Measurements from ENCODE around the gene SMIM43. TPM values are rescaled to one million over a fixed set of nuclear protein-coding genes. Genes with fewer than 3 reads are reported as not detected.

Gene SMIM43
- total and polyA plus RNA-seq, 2 donors (not counting 1 experiment from before 2014, with no cell fraction given) = 0.83 to 2.5 TPM

- Histone ChIP-seq H3K27me3 (ENCODE audit: control insufficient read depth, insufficient read depth, low read length) (peaks cover 2% of the 10 kb centered on the region), H3K9ac (ENCODE audit: insufficient read depth, low read length) (no peak overlapping the region), H3K4me3 (replicated peaks in 1 of 4; ENCODE audit: control extremely low read depth in 1 of 4, insufficient read depth in 1 of 4, low read depth in 3 of 4, low read length in 4 of 4) (no peak overlapping the region), H3K36me3 (ENCODE audit: control insufficient read depth, insufficient read depth, low read length) (no peaks in the 10 kb centered on the region), H3K4me1 (ENCODE audit: control insufficient read depth, extremely low read depth, insufficient read depth, low read length) (no peaks in the 10 kb centered on the region), H3K79me2 (ENCODE audit: control insufficient read depth, insufficient read depth, low read length) (no peaks in the 10 kb centered on the region), H3K4me2 (ENCODE audit: extremely low read depth, insufficient read depth, low read length) (no peak overlapping the region), H3K27ac (ENCODE audit: insufficient read depth, low read length) (no peak overlapping the region), H3K9me3 (ENCODE audit: control insufficient read depth, insufficient read depth, low read depth, low read length) (no peaks in the 10 kb centered on the region), H2AFZ (ENCODE audit: low read length) (no peak overlapping the region), H4K20me1 (ENCODE audit: control insufficient read depth, extremely low read depth, insufficient read depth, low read length) (no peaks in the 10 kb centered on the region)
- no peak for TF ChIP-seq EZH2 (IDR thresholded peaks at IDR 0.05; ENCODE audit: low read length, missing control alignments)
- no peak for TF ChIP-seq CTCF (conservative IDR thresholded peaks at IDR 0.05 in 1 of 2, IDR thresholded peaks at IDR 0.05 in 1 of 2; ENCODE audit: low read depth in 1 of 2, low read length in 2 of 2)
- no peak for DNase-seq (ENCODE audit: low read depth in 2 of 2)
Observed at GRCh38 chr4:121769341-121769740, 4.4 kb upstream of the SMIM43 start.

DNA sequence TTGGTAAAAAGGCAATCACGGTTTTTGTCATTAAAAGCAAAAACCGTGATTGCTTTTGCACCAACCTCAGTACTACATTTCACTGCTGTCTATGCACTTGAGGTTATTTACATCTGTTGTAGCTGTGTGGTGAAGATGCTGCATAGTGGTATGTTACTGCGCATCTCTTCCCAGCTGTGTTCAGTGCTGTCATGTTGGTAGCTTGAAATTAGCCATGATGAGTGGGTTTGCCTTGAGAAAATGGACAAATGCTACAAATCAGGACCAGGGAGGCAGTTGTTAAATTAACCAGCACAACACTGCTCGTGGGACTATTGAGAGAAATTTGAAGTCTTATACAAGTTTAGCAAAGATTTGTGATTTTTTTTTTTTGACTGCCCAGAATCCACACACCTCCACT, 2.2 kb upstream of the SMIM43 start:
- no peaks in the 10 kb centered on the region for H4K20me1 ChIP-seq (ENCODE audit: control insufficient read depth, extremely low read depth, insufficient read depth, low read length)
- no peak for DNase-seq (ENCODE audit: low read depth in 2 of 2)

DNA sequence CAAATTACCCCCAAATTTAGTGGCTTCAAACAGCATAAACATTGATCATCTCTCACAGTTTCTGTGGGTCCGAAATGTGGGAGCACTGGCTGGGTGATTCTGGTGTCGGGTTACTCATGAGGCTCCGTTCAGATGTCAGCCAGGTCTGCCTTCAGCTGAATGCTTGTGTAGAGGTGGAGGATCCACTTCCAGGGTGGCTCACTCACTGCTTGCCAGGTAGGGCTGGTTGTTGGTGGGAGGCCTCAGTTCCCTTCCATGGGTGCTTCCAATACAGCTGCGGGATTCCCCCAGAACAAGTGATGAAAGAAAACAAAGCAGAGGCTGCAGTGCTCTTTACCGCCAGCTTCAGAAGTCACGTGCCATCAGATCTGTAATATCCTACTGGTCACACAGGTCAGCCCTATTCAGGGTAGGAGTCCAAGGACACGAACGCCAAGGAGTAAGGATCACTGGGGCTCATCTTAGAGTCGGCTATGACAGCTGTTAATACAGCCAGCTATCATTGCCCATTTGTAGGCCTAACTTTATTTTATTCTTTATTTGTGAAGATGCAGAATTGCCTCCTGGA, 1.1 kb upstream of the SMIM43 start:
- Histone ChIP-seq H4K20me1 (ENCODE audit: control insufficient read depth, extremely low read depth, insufficient read depth, low read length) (no peaks in the 10 kb centered on the region), H3K79me2 (ENCODE audit: control insufficient read depth, insufficient read depth, low read length) (no peaks in the 10 kb centered on the region), H3K36me3 (ENCODE audit: control insufficient read depth, insufficient read depth, low read length) (no peaks in the 10 kb centered on the region), H3K9me3 (ENCODE audit: control insufficient read depth, insufficient read depth, low read depth, low read length) (no peaks in the 10 kb centered on the region), H3K9ac (ENCODE audit: insufficient read depth, low read length) (no peak overlapping the region), H2AFZ (ENCODE audit: low read length) (no peak overlapping the region), H3K4me3 (replicated peaks in 1 of 4; ENCODE audit: control extremely low read depth in 1 of 4, insufficient read depth in 1 of 4, low read depth in 3 of 4, low read length in 4 of 4) (no peak overlapping the region), H3K27me3 (ENCODE audit: control insufficient read depth, insufficient read depth, low read length) (no peaks in the 10 kb centered on the region), H3K4me2 (ENCODE audit: extremely low read depth, insufficient read depth, low read length) (no peak overlapping the region), H3K4me1 (ENCODE audit: control insufficient read depth, extremely low read depth, insufficient read depth, low read length) (no peaks in the 10 kb centered on the region), H3K27ac (ENCODE audit: insufficient read depth, low read length) (no peak overlapping the region)
- TF ChIP-seq CTCF (conservative IDR thresholded peaks at IDR 0.05 in 1 of 2, IDR thresholded peaks at IDR 0.05 in 1 of 2; ENCODE audit: low read depth in 1 of 2, low read length in 2 of 2) (no peak), EZH2 (IDR thresholded peaks at IDR 0.05; ENCODE audit: low read length, missing control alignments) (no peak)
- no peak for DNase-seq (ENCODE audit: low read depth in 2 of 2)

More for the DNA sequence above, 2.2 kb upstream of the SMIM43 start:
- H3K9ac ChIP-seq (ENCODE audit: insufficient read depth, low read length) = no peak overlapping the region
- no peaks in the 10 kb centered on the region for H3K36me3 ChIP-seq (ENCODE audit: control insufficient read depth, insufficient read depth, low read length)
- no peak overlapping the region for H3K27ac ChIP-seq (ENCODE audit: insufficient read depth, low read length)
- H3K4me1 ChIP-seq (ENCODE audit: control insufficient read depth, extremely low read depth, insufficient read depth, low read length) = no peaks in the 10 kb centered on the region
- H3K4me3 ChIP-seq (replicated peaks in 1 of 4; ENCODE audit: control extremely low read depth in 1 of 4, insufficient read depth in 1 of 4, low read depth in 3 of 4, low read length in 4 of 4) = no peak overlapping the region
- no peak overlapping the region for H2AFZ ChIP-seq (ENCODE audit: low read length)
- no peaks in the 10 kb centered on the region for H3K9me3 ChIP-seq (ENCODE audit: control insufficient read depth, insufficient read depth, low read depth, low read length)
- H3K4me2 ChIP-seq (ENCODE audit: extremely low read depth, insufficient read depth, low read length) = no peak overlapping the region
- H3K27me3 ChIP-seq (ENCODE audit: control insufficient read depth, insufficient read depth, low read length) = no peaks in the 10 kb centered on the region
- H3K79me2 ChIP-seq (ENCODE audit: control insufficient read depth, insufficient read depth, low read length) = no peaks in the 10 kb centered on the region
- TF ChIP-seq EZH2 (IDR thresholded peaks at IDR 0.05; ENCODE audit: low read length, missing control alignments) (no peak), CTCF (conservative IDR thresholded peaks at IDR 0.05 in 1 of 2, IDR thresholded peaks at IDR 0.05 in 1 of 2; ENCODE audit: low read depth in 1 of 2, low read length in 2 of 2) (no peak)

Data from fibroblast of lung (primary cell).